Duodenal mucosa (tissue), 2 donors: ENCODE data around the gene RBBP8NL.
"Not testable (repeated sequence)": the region's sequence is repeated elsewhere in the genome, so short reads cannot be mapped to it uniquely, and the experiment has no call there.

Experiments used
- H3K27ac ChIP-seq: one replicate; pipeline ENCODE4 v1.7.0; 2013; ENCODE audit warnings: low read depth, low read length
- H3K27me3 ChIP-seq, 2 donors: one replicate each; pipeline ENCODE4 v1.7.0; 2013; ENCODE audit warnings: low read length in 2 of 2, control low read depth in 1 of 2; ENCODE audit not compliant: insufficient read depth in 2 of 2, control insufficient read depth in 1 of 2
- H3K36me3 ChIP-seq, 2 donors: one replicate each; pipeline ENCODE4 v1.7.0; 2013; ENCODE audit warnings: low read length in 2 of 2, control low read depth in 1 of 2; ENCODE audit not compliant: insufficient read depth in 2 of 2, control insufficient read depth in 1 of 2
- H3K4me1 ChIP-seq, 2 donors: one replicate each; pipeline ENCODE4 v1.7.0; 2013; ENCODE audit warnings: low read length in 2 of 2, control low read depth in 1 of 2; ENCODE audit not compliant: insufficient read depth in 2 of 2, control insufficient read depth in 1 of 2
- H3K4me3 ChIP-seq, 2 donors: one replicate each; pipeline ENCODE4 v1.7.0; 2013; ENCODE audit warnings: low read length in 2 of 2, low read depth in 1 of 2
- H3K9ac ChIP-seq, 2 donors: one replicate each; pipeline ENCODE4 v1.7.0; 2013; ENCODE audit warnings: low read length in 2 of 2, low read depth in 1 of 2
- H3K9me3 ChIP-seq, 2 donors: one replicate each; pipeline ENCODE4 v1.7.0; 2013; ENCODE audit warnings: low read length in 2 of 2, control low read depth in 1 of 2; ENCODE audit not compliant: control insufficient read depth in 1 of 2

The RBBP8NL gene

GRCh38 chr20:62430866-62431447 lies 3.6 kb upstream of the RBBP8NL start:
- Histone ChIP-seq H3K36me3 (no peaks in the 10 kb centered on the region), H3K9ac (no peak overlapping the region), H3K27me3 (peaks cover 5 to 8% of the 10 kb centered on the region in 2 donors), H3K4me3 (peak overlapping the region in 1 of 2 donors; percentile 32), H3K27ac (no peak overlapping the region), H3K4me1 (peaks cover 24 to 44% of the 10 kb centered on the region in 2 donors), H3K9me3 (no peaks in the 10 kb centered on the region)

- no peak overlapping the region for H3K9ac ChIP-seq
- H3K27me3 ChIP-seq, result peaks cover 5% of the 10 kb centered on the region in 2 donors
- H3K36me3 ChIP-seq, result no peaks in the 10 kb centered on the region
- H3K27ac ChIP-seq, result no peak overlapping the region
- H3K4me3 ChIP-seq, result no peak overlapping the region
- H3K4me1 ChIP-seq, result peaks cover 24 to 44% of the 10 kb centered on the region in 2 donors
- H3K9me3 ChIP-seq, result no peaks in the 10 kb centered on the region
Observed at GRCh38 chr20:62430311-62430853, 3.0 kb upstream of the RBBP8NL start.

- H3K4me3 ChIP-seq, result no peak overlapping the region
- no peaks in the 10 kb centered on the region for H3K9me3 ChIP-seq
- H3K36me3 ChIP-seq, result no peaks in the 10 kb centered on the region
- H3K27ac ChIP-seq, result no peak overlapping the region
- H3K4me1 ChIP-seq, result peaks cover 24 to 44% of the 10 kb centered on the region in 2 donors
- H3K9ac ChIP-seq, result no peak overlapping the region
- peaks cover 5% of the 10 kb centered on the region in 2 donors for H3K27me3 ChIP-seq
Observed at GRCh38 chr20:62429455-62430310, 2.3 kb upstream of the RBBP8NL start.

GRCh38 chr20:62428396-62429295 lies 1.3 kb upstream of the RBBP8NL start:
- peaks cover 18 to 44% of the 10 kb centered on the region in 2 donors for H3K4me1 ChIP-seq
- no peak overlapping the region for H3K9ac ChIP-seq
- no peak overlapping the region for H3K4me3 ChIP-seq
- no peak overlapping the region for H3K27ac ChIP-seq
- no peaks in the 10 kb centered on the region for H3K36me3 ChIP-seq
- H3K9me3 ChIP-seq, result no peaks in the 10 kb centered on the region
- peaks cover 0 to 5% of the 10 kb centered on the region in 2 donors for H3K27me3 ChIP-seq

GRCh38 chr20:62428002-62428372 lies 648 bp upstream of the RBBP8NL start:
- Histone ChIP-seq H3K4me1 (peaks cover 15 to 44% of the 10 kb centered on the region in 2 donors), H3K27ac (no peak overlapping the region), H3K27me3 (peaks cover 0 to 5% of the 10 kb centered on the region in 2 donors), H3K36me3 (no peaks in the 10 kb centered on the region), H3K4me3 (no peak overlapping the region), H3K9ac (no peak overlapping the region), H3K9me3 (no peaks in the 10 kb centered on the region)

- H3K27ac ChIP-seq, result no peak overlapping the region
- H3K36me3 ChIP-seq, result no peaks in the 10 kb centered on the region
- no peaks in the 10 kb centered on the region for H3K9me3 ChIP-seq
- H3K9ac ChIP-seq, result no peak overlapping the region
- peak overlapping the region; percentile 32 to 47 for H3K4me3 ChIP-seq
- peaks cover 15 to 44% of the 10 kb centered on the region in 2 donors for H3K4me1 ChIP-seq
- peaks cover 0 to 5% of the 10 kb centered on the region in 2 donors for H3K27me3 ChIP-seq
Observed at GRCh38 chr20:62426699-62427131, 624 bp downstream of the RBBP8NL start.

GRCh38 chr20:62426059-62426348 lies 1.3 kb downstream of the RBBP8NL start:
- H3K4me3 ChIP-seq, H3K9ac ChIP-seq, H3K36me3 ChIP-seq, H3K27ac ChIP-seq, H3K9me3 ChIP-seq, H3K27me3 ChIP-seq: not testable (repeated sequence)
- peaks cover 10 to 40% of the 10 kb centered on the region in 2 donors for H3K4me1 ChIP-seq

GRCh38 chr20:62425281-62426058 lies 1.9 kb downstream of the RBBP8NL start:
- Histone ChIP-seq H3K4me3 (no peak overlapping the region), H3K9ac (no peak overlapping the region), H3K9me3 (no peaks in the 10 kb centered on the region), H3K36me3 (no peaks in the 10 kb centered on the region), H3K27ac (no peak overlapping the region), H3K4me1 (peaks cover 7 to 34% of the 10 kb centered on the region in 2 donors), H3K27me3 (peaks cover 0 to 5% of the 10 kb centered on the region in 2 donors)

- Histone ChIP-seq H3K36me3 (no peaks in the 10 kb centered on the region), H3K9me3 (no peaks in the 10 kb centered on the region), H3K4me1 (peaks cover 7 to 27% of the 10 kb centered on the region in 2 donors), H3K4me3 (no peak overlapping the region), H3K27ac (no peak overlapping the region), H3K27me3 (peaks cover 0 to 4% of the 10 kb centered on the region in 2 donors), H3K9ac (no peak overlapping the region)
Observed at GRCh38 chr20:62424249-62425107, 2.9 kb downstream of the RBBP8NL start.
